Amniotic stem cell (primary cell): Measurements from ENCODE around the gene IL4R.
"Not testable (repeated sequence)": the region's sequence is repeated elsewhere in the genome, so short reads cannot be mapped to it uniquely, and the experiment has no call there.

Source experiments
- DNase-seq: peaks from one replicate; lab custom pipeline; 2025; lab: John Stamatoyannopoulos, UW

Gene IL4R

DNA sequence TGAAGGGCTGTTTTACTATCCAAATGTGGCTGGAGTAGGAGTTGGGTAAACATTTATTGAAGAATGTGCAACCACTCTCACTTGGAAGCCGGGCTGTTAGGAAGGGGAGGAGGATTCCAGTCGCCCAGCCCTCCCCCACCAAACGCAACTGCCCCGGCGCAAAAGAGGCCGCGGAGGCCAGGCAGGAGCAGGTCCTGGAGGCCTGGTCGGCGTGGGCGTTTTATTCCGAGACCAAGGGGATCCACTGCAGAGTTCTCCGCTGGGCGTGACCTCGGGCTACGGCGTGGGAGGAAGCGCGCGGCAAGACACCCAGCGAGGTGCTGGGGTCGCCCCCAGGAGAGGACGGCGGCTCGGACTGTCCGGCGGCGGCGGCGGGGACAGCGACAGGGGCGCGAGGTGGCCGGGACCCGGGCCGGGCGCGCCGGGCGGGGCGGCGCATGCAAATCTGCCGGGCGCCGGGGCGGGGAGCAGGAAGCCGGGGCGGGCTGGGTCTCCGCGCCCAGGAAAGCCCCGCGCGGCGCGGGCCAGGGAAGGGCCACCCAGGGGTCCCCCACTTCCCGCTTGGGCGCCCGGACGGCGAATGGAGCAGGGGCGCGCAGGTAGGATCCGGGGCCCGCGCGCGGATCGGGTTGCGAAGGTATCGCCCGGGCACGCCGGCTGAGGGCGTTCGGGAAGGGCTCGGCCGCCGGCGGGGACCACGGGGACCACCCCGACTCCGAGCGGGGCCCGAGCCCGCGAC lies at the start of gene IL4R:
Gene IL4R, plus strand, starts transcription at position 553 of the 739 bp plus-strand sequence. CDS start 26,230 bp downstream, outside the sequence.
- no peak for DNase-seq

- peak; percentile 4 for DNase-seq
Measured at GRCh38 chr16:27264151-27264550, 49.6 kb upstream of the IL4R start.

GRCh38 chr16:27265982-27266381 lies 47.8 kb upstream of the IL4R start:
- no peak for DNase-seq

GRCh38 chr16:27267037-27267677 lies 46.6 kb upstream of the IL4R start:
- DNase-seq: no peak

- peak; percentile 92 for DNase-seq
Measured at GRCh38 chr16:27268376-27269299, 45.1 kb upstream of the IL4R start, which contains the start of gene NSMCE1. Gene NSMCE1 (minus strand): TSS chr16:27268772. CDS start chr16:27257570, 11,202 bp downstream.

DNA sequence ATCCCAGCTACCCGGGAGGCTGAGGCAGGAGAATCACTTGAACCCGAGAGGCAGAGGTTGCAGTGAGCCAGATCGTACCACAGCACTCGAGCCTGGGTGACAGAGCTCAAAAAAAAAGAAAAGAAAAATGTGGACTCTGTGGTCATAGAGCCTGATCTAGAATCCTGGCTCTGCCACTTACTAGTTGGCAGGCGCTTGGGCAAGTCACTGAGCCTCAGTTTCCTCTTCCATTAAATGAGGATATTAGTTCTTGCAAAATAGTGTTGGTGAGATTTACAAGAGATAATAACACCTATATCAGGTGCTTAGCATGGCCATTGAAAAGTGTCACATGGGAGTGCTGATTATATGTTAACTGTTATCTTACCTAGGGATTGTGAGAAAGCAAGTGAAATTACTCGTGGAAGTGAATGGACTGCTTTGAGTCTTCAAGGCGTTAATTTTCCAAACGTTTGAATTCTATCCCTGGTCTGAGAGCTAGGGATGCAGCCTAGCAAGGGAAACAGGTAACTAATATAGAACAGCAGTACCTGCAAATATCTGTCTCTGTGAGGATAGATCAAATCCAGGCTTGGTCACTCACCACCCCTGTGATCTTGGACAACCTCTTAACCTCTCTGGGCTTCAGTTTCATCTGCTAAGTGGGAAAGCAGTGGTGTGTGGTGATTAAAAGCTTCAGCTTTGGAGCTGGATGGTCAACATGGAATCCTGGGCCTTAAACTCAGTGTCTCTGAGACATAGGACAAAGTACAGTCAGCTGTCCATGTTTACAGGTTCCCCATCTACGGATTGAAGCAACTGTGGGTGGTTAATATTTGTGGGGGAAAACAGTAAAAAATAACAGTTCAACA lies 44.2 kb upstream of the IL4R start:
- no peak for DNase-seq

GRCh38 chr16:27270349-27270748 lies 43.4 kb upstream of the IL4R start:
- DNase-seq: no peak

GRCh38 chr16:27272076-27272475 lies 41.7 kb upstream of the IL4R start:
- DNase-seq: no peak

DNA sequence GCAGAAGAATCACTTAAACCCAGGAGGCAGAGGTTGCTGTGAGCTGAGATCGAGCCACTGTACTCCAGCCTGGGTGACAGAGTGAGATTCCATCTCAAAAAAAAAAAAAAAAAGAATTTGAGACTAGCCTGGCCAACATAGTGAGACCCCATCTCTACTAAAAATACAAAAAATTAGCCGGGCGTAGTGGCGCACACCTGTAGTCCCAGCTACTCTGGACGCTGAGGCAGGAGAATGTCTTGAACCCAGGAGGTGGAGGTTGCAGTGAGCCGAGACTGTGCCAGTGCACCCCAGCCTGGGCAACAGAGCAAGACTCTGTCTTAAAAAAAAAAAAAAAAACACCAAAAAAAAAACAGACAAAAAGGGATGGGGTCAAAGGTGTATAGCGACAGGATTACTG lies 41.1 kb upstream of the IL4R start:
- DNase-seq: not testable (repeated sequence)

DNA sequence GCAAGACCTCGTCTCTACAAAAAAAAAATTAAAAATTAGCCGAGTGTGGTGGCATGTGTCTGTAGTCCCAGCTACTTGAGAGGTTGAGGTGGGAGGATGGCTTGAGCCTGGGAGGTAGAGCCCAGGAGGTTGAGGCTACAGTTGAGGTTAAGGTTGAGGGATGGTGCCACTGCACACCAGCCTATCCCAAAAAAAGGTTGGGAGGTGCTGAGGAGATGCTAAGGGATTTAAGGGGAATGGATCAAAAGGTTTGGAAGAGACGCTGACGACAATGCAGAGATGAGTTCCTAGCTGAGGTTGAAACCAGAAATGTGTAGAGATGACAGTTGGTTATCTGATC lies 40.5 kb upstream of the IL4R start:
- no peak for DNase-seq

DNA sequence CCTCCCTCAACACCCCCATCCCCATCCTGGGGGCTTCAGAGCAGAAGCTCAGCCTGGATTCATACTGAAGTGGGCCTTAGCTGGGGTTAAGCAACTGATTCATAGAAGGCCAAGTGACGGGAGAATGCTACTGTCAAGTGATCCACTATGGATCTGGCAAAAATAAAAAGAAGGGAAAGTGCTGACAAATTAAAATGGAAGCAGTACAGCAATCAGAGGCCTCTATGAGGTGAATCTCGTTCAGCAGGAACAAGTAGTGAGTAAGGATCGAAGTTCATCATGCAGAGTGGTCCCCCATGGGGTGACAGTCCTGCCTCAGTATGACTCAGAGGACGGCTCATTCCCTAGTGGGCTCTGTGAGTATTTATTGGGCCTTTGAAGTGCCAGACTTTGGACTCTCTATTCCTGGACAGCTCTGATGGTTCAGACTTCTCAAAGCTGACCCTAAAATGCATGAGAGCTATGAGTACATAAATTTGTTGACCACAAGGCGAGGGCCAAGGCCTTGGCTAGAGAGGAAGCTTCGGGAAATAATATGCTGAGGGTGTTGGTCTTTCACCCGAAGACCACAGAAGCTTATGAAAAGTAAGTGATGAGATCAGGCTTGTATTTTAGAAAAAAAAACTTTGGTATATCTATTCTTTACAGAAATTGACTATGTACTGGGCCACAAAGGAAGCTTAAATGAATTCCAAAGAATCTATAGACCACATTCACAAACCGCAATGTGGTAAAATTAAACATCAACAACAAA lies 39.9 kb upstream of the IL4R start:
- no peak for DNase-seq

- DNase-seq: not testable (repeated sequence)
Measured at GRCh38 chr16:27274424-27274874, 39.3 kb upstream of the IL4R start.

- no peak for DNase-seq
Measured at GRCh38 chr16:27275394-27275793, 38.4 kb upstream of the IL4R start.

GRCh38 chr16:27281243-27281642 lies 32.5 kb upstream of the IL4R start:
- DNase-seq: no peak

DNA sequence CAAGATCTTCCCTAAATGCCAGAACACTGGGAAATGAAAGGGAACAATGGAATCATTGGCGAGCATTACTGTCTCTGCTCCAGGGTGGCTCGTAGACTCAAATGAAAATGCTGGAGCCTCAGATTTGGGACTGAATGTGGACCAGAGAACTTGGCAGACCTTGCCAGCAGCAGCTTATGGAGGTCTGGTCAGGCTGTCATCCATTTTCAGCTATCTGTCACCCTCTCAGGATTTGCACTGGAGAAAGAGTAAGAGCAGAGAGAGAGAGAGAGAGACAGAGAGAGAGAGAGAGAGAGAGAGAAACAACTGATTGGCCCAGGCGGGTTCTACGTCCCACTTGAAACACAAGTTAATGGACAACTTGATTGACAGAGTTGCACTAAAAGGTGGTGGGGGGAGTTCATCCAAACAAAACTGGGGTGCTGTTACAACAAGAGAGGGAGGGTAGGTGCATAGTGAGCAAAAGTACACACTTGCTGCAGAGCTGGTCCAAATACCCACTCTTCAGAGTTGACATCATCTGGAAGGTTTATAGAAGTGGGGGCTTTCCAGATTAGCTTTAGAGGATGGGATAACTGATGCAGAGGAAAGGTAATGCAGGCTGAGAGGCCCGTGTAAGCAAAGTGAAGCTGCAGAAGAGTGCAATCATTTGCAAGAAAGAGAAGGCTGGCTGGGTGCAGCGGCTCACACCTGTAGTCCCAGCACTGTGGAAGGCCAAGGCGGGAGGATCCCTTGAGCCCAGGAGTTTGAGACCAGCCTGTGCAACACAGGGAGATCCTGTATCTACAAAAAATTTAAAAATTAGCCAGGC lies 28.7 kb upstream of the IL4R start:
- DNase-seq: no peak

DNA sequence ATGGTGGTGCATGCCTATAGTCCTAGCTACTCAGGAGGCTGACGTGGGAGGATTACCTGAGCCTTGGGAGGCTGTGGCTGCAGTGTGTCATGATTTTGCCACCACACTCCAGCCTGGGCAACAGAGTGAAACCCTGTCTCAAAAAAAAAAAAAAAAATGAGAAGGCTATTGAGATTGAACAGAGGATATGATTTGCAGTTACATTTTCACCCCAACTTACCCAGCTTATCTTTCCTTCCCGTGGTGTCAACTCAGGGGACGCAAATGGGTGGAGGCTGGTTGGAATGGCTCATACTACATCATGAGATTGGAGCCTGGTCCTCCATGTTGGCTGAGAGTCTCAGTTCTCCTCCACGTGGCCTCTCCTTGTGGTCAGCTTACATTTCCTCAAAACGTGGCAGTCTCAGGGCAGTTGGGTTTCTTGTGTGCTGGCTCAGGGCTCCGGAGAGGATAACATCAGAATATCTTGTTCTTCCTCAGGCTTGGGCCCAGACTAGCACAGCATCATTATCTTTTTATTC lies 28.0 kb upstream of the IL4R start:
- no peak for DNase-seq

- peak; percentile 53 for DNase-seq
Measured at GRCh38 chr16:27286451-27286850, 27.3 kb upstream of the IL4R start.

GRCh38 chr16:27287051-27287811 lies 26.5 kb upstream of the IL4R start:
- DNase-seq: no peak

GRCh38 chr16:27287887-27288286 lies 25.9 kb upstream of the IL4R start:
- no peak for DNase-seq
